IMR-90 (cell line): Measurements from ENCODE around the gene FBXO44. TPM values are rescaled to one million over a fixed set of nuclear protein-coding genes. Genes with fewer than 3 reads are reported as not detected.

Experiments
- ATAC-seq: fragments of 200-7000 bp; cut with Tn5 transposase; 2 replicates; pipeline ENCODE4 v1.9.1; 2020; ENCODE audit warnings: low read depth, mild to moderate bottlenecking, moderate library complexity
- BruUV-seq: library from RNA; stranded (reverse); fragments of 400-500 nt; replicated peaks from 2 replicates; lab custom pipeline; 2021; lab: Mats Ljungman, UMichigan
- CTCF ChIA-PET: fragments of 300-600 bp; formaldehyde crosslinking; extraction: SDS; loops from one replicate; lab custom pipeline; 2021; ENCODE audit warnings: antibody characterized with exemption; lab: Yijun Ruan, JAX
- POLR2A ChIA-PET: fragments of 300-600 bp; sonication (Branson Sonifier 250); formaldehyde crosslinking; loops from one replicate; lab custom pipeline; 2022; ENCODE audit warnings: antibody characterized with exemption; ENCODE audit not compliant: unreplicated experiment; lab: Charles Lee
- DNase-seq: peaks from one replicate; pipeline ENCODE4 v3.0.0; 2013
- H2AFZ ChIP-seq: replicated peaks from 2 replicates; pipeline ENCODE3; 2013; ENCODE audit warnings: low read length, mild to moderate bottlenecking; ENCODE audit not compliant: poor library complexity
- H2AK5ac ChIP-seq: 2 replicates; pipeline ENCODE4 v1.6.1; 2013; ENCODE audit warnings: low read depth, low read length, inconsistent platforms
- H2AK9ac ChIP-seq: replicated peaks from 2 replicates; pipeline ENCODE3; 2013; ENCODE audit warnings: mild to moderate bottlenecking, low read depth, low read length, moderate library complexity; ENCODE audit not compliant: poor library complexity
- H2BK120ac ChIP-seq: 2 replicates; pipeline ENCODE4 v1.6.1; 2013; ENCODE audit warnings: low read depth, low read length, inconsistent platforms
- H2BK15ac ChIP-seq: 3 replicates; pipeline ENCODE4 v1.6.1; 2013; ENCODE audit warnings: low read depth, low read length, inconsistent platforms
- H2BK20ac ChIP-seq: 2 replicates; pipeline ENCODE4 v1.6.1; 2013; ENCODE audit warnings: low read depth, mild to moderate bottlenecking, inconsistent platforms, low read length, moderate library complexity
- H2BK5ac ChIP-seq: 2 replicates; pipeline ENCODE4 v1.6.1; 2013; ENCODE audit warnings: mild to moderate bottlenecking, low read depth, low read length, inconsistent platforms; ENCODE audit not compliant: poor library complexity, severe bottlenecking
- H3K14ac ChIP-seq: replicated peaks from 2 replicates; pipeline ENCODE4 v1.6.1; 2013; ENCODE audit warnings: low read depth, low read length, inconsistent platforms
- H3K18ac ChIP-seq: 2 replicates; pipeline ENCODE4 v1.6.1; 2013; ENCODE audit warnings: low read depth, low read length, control low read depth
- H3K23ac ChIP-seq: 2 replicates; pipeline ENCODE4 v1.6.1; 2013; ENCODE audit warnings: low read depth, low read length, inconsistent platforms
- H3K27ac ChIP-seq: 2 replicates; pipeline ENCODE4 v1.5.1; 2013; ENCODE audit warnings: mild to moderate bottlenecking, control low read depth, low read length; ENCODE audit not compliant: insufficient read depth
- H3K27me3 ChIP-seq: 2 replicates; pipeline ENCODE4 v1.6.1; 2013; ENCODE audit warnings: low read length; ENCODE audit not compliant: control insufficient read depth, insufficient read depth
- H3K36me3 ChIP-seq: 2 replicates; pipeline ENCODE4 v1.6.1; 2013; ENCODE audit warnings: low read length, mixed read lengths; ENCODE audit not compliant: control insufficient read depth, insufficient read depth
- H3K4ac ChIP-seq: 2 replicates; pipeline ENCODE4 v1.6.1; 2013; ENCODE audit warnings: low read depth, low read length, inconsistent platforms
- H3K4me1 ChIP-seq: 2 replicates; pipeline ENCODE4 v1.6.1; 2013; ENCODE audit warnings: low read length, mixed read lengths; ENCODE audit not compliant: control insufficient read depth, insufficient read depth
- H3K4me2 ChIP-seq: 2 replicates; pipeline ENCODE4 v1.6.1; 2013; ENCODE audit warnings: low read depth, mild to moderate bottlenecking, control low read depth, low read length, moderate library complexity
- H3K4me3 ChIP-seq: 2 replicates; pipeline ENCODE4 v1.5.1; 2013; ENCODE audit warnings: low read depth, mild to moderate bottlenecking, control low read depth, low read length, moderate library complexity; ENCODE audit not compliant: insufficient read depth
- H3K56ac ChIP-seq: 2 replicates; pipeline ENCODE4 v1.6.1; 2013; ENCODE audit warnings: low read length, inconsistent platforms; ENCODE audit not compliant: insufficient read depth; ENCODE audit errors: extremely low read depth
- H3K79me1 ChIP-seq, 2 experiments: 2 replicates each; pipeline ENCODE4 v1.6.1; 2013; ENCODE audit warnings: low read length in 2 of 2, inconsistent platforms in 1 of 2, low read depth in 1 of 2
- H3K9ac ChIP-seq: 2 replicates; pipeline ENCODE4 v1.6.1; 2013; ENCODE audit warnings: low read depth, low read length, control low read depth
- H3K9me1 ChIP-seq: 2 replicates; pipeline ENCODE4 v1.6.1; 2013; ENCODE audit warnings: low read length, inconsistent platforms; ENCODE audit not compliant: insufficient read depth
- H3K9me3 ChIP-seq: 2 replicates; pipeline ENCODE4 v1.6.1; 2013; ENCODE audit warnings: low read length; ENCODE audit not compliant: control insufficient read depth, insufficient read depth
- H4K20me1 ChIP-seq: 2 replicates; pipeline ENCODE4 v1.6.1; 2013; ENCODE audit warnings: low read length, inconsistent platforms; ENCODE audit not compliant: insufficient read depth
- H4K5ac ChIP-seq: 2 replicates; pipeline ENCODE4 v1.6.1; 2013; ENCODE audit warnings: mild to moderate bottlenecking, low read depth, low read length, control low read depth
- H4K8ac ChIP-seq, 2 experiments: 2 replicates each; pipeline ENCODE4 v1.6.1; 2013; ENCODE audit warnings: low read depth in 2 of 2, low read length in 2 of 2, control low read depth in 1 of 2, inconsistent platforms in 1 of 2
- H4K91ac ChIP-seq: 2 replicates; pipeline ENCODE4 v1.6.1; 2013; ENCODE audit warnings: low read depth, low read length, inconsistent platforms; ENCODE audit not compliant: insufficient read depth
- BHLHE40 ChIP-seq: fragments of 150-350 bp; IDR thresholded peaks from 2 replicates; pipeline ENCODE4 v1.6.1; 2016; ENCODE audit warnings: mild to moderate bottlenecking, low read depth, low read length
- CEBPB ChIP-seq: IDR thresholded peaks from 2 replicates; pipeline ENCODE4 v1.6.1; 2012; ENCODE audit warnings: low read depth, low read length, improper control_type of control experiment
- CHD1 ChIP-seq: IDR thresholded peaks from 2 replicates; pipeline ENCODE4 v1.6.1; 2012; ENCODE audit warnings: low read depth, low read length, improper control_type of control experiment
- CTCF ChIP-seq: conservative IDR thresholded peaks from 2 replicates; pipeline ENCODE4 v1.5.1; 2012; ENCODE audit warnings: mild to moderate bottlenecking, low read depth, low read length, improper control_type of control experiment
- FOS ChIP-seq: fragments of 150-350 bp; IDR thresholded peaks from 2 replicates; pipeline ENCODE4 v1.6.1; 2016; ENCODE audit warnings: low read depth, low read length
- MAFK ChIP-seq: IDR thresholded peaks from 2 replicates; pipeline ENCODE4 v1.6.1; 2012; ENCODE audit warnings: low read depth, low read length, improper control_type of control experiment
- MXI1 ChIP-seq: IDR thresholded peaks from 2 replicates; pipeline ENCODE4 v1.6.1; 2012; ENCODE audit warnings: low read depth, mild to moderate bottlenecking, low read length, moderate library complexity, borderline replicate concordance
- NFE2L2 ChIP-seq: fragments of 150-350 bp; IDR thresholded peaks from 2 replicates; pipeline ENCODE4 v1.6.1; 2016; ENCODE audit warnings: low read depth, mild to moderate bottlenecking, low read length
- POLR2A ChIP-seq: IDR thresholded peaks from 2 replicates; pipeline ENCODE4 v1.6.1; 2012; ENCODE audit warnings: mild to moderate bottlenecking, low read depth, low read length
- RCOR1 ChIP-seq: IDR thresholded peaks from 2 replicates; pipeline ENCODE4 v1.6.1; 2012; ENCODE audit warnings: mild to moderate bottlenecking, low read length, improper control_type of control experiment; ENCODE audit not compliant: insufficient replicate concordance
- RFX5 ChIP-seq: IDR thresholded peaks from 2 replicates; pipeline ENCODE4 v1.8.0; 2012; ENCODE audit warnings: low read depth, mild to moderate bottlenecking, low read length, moderate library complexity
- SMC3 ChIP-seq: fragments of 150-350 bp; IDR thresholded peaks from 2 replicates; pipeline ENCODE4 v1.6.1; 2016; ENCODE audit warnings: low read depth, mild to moderate bottlenecking, antibody characterized with exemption, low read length, moderate library complexity
- USF2 ChIP-seq: fragments of 150-350 bp; IDR thresholded peaks from 2 replicates; pipeline ENCODE4 v1.6.1; 2017; ENCODE audit warnings: mild to moderate bottlenecking, antibody characterized with exemption, low read length, low read depth
- WGBS, 2 experiments: methylation state at CpG; one replicate each; pipeline versions ENCODE4 v1.1.5 to v1.1.7; 2013; ENCODE audit warnings: missing lambda C conversion rate in 2 of 2; ENCODE audit not compliant: insufficient read length in 1 of 2; ENCODE audit errors: extremely low coverage in 2 of 2; 5-methylcytosine and 5-hydroxymethylcytosine counted together
- dilution Hi-C: fragments of 300-500 bp; cut with HindIII; formaldehyde crosslinking; loops from one replicate; pipeline ENCODE4 v1.14.3; 2018; ENCODE audit warnings: low sequenced_read_pairs; ENCODE audit not compliant: unreplicated experiment
- in situ Hi-C: fragments of 300-500 bp; cut with MboI; formaldehyde crosslinking; loops from 3 replicates; pipeline ENCODE4 v1.14.3; 2019; ENCODE audit warnings: low sequenced_read_pairs, inconsistent platforms, mixed read lengths
- intact Hi-C: fragments of 100-400 bp; cut with micrococcal nuclease; formaldehyde crosslinking; loops from 2 replicates; pipeline ENCODE4 v1.10.0; 2022
- polyA plus RNA-seq, 3 experiments: library from polyadenylated mRNA; depleted of rRNA; stranded (reverse); fragments of >200 nt; gene quantifications; 2 replicates each; pipeline ENCODE4 v1.2.3, GENCODE V29; 2012; ENCODE audit warnings: low replicate concordance in 1 of 3
- total RNA-seq: library from RNA; depleted of rRNA; stranded (reverse); fragments of >200 nt; gene quantifications from 2 replicates; pipeline ENCODE4 v1.2.3, GENCODE V29; 2012

Gene FBXO44
- total and polyA plus RNA-seq, 2 of the 4 experiments (the other 2 are of a cell fraction), result 9.3 to 25.5 TPM

- no peak overlapping the region for H3K56ac ChIP-seq
- H3K36me3 ChIP-seq, result no peaks in the 10 kb centered on the region
- no peak for ATAC-seq
- no peak overlapping the region for H4K5ac ChIP-seq
- ChIA-PET CTCF (interaction anchor here (1.4 kb wide), 1 partner anchor 11 kb away, joined by 3 read pairs; no protein-coding TSS in a partner anchor), POLR2A (no interaction called here)
- TF ChIP-seq USF2, result no peak
- TF ChIP-seq CTCF, result no peak
- no peak for TF ChIP-seq BHLHE40
- no peak for TF ChIP-seq CHD1
- no peak for TF ChIP-seq FOS
- TF ChIP-seq SMC3, result no peak
- TF ChIP-seq NFE2L2, result no peak
- TF ChIP-seq CEBPB, result no peak
- no peak for TF ChIP-seq POLR2A
- no peak for TF ChIP-seq MAFK
- no peak for TF ChIP-seq RFX5
- no peak for TF ChIP-seq RCOR1
- no peak for TF ChIP-seq MXI1
- H3K27me3 ChIP-seq, result peaks cover 74% of the 10 kb centered on the region
- WGBS, 2 experiments, result 25% methylated on average over 15 of the region's 34 CpGs; no CpG with 5 or more reads in 1 of the 2 experiments
- no peak overlapping the region for H4K91ac ChIP-seq
- no peak overlapping the region for H2AFZ ChIP-seq
- H3K9ac ChIP-seq, result no peak overlapping the region
- BruUV-seq, result no TSS peak
- no peak overlapping the region for H3K4me3 ChIP-seq
- H2AK5ac ChIP-seq, result no peak overlapping the region
- no peak overlapping the region for H3K14ac ChIP-seq
- no peak overlapping the region for H3K18ac ChIP-seq
- H3K4me1 ChIP-seq, result no peaks in the 10 kb centered on the region; the same call in 1 of the 2 replicates
- no peak overlapping the region for H3K27ac ChIP-seq
- intact Hi-C loops, result no loop called here
- peaks cover 4% of the 10 kb centered on the region for H3K9me1 ChIP-seq
- H2BK5ac ChIP-seq, result no peak overlapping the region
- H3K4ac ChIP-seq, result no peak overlapping the region
- no peaks in the 10 kb centered on the region for H3K79me1 ChIP-seq
- no peak overlapping the region for H2BK15ac ChIP-seq
- no peak overlapping the region for H3K4me2 ChIP-seq
- no peak overlapping the region for H2BK120ac ChIP-seq
- no peaks in the 10 kb centered on the region for H3K9me3 ChIP-seq
- no peak for DNase-seq
- no peaks in the 10 kb centered on the region for H4K20me1 ChIP-seq
- in situ Hi-C loops, result no loop called here
- no peak overlapping the region for H2AK9ac ChIP-seq
- no peak overlapping the region for H4K8ac ChIP-seq
- no peak overlapping the region for H3K23ac ChIP-seq
- dilution Hi-C loops, result no loop called here
- H2BK20ac ChIP-seq, result no peak overlapping the region
These were observed 46.2 kb downstream of the FBXO44 start for GRCh38 chr1:11700601-11701467.
